ENCODE results near the gene EPB41L1.

The EPB41L1 gene

DNA sequence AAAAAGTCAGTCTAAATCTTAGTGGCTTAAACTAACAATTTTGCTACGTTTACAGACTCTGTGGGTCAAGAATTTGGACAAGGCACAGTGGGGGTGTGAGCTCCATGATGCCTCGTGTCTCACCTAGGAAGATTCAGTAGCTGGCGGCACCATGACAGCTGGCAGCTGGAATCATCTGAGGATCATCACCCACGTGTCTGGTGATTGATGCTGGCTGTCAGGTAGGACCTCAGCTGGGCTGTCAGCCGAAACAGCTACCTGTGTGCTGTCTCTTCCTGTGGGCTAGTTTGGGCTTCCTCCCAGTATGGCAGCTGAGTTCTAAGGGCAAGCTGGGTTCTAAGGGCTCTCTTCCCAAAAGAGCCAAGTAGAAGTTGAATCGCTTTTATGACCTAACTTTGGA lies 125.2 kb downstream of the EPB41L1 start:
- H3K9me3 ChIP-seq (ENCODE audit: severe bottlenecking) = no peaks in the 10 kb centered on the region
- no peaks in the 10 kb centered on the region for H3K36me3 ChIP-seq (ENCODE audit: low read depth)
- ATAC-seq (ENCODE audit: low read depth) = no peak
- DNase-seq (ENCODE audit: low spot score) = peak; percentile 69
- H3K27ac ChIP-seq (ENCODE audit: poor library complexity, severe bottlenecking) = no peak overlapping the region
- no peaks in the 10 kb centered on the region for H3K4me1 ChIP-seq (ENCODE audit: insufficient read depth, poor library complexity, severe bottlenecking)
- H3K27me3 ChIP-seq (ENCODE audit: insufficient read depth, poor library complexity, severe bottlenecking) = peaks cover 33% of the 10 kb centered on the region
- TF ChIP-seq, protein P1, sequence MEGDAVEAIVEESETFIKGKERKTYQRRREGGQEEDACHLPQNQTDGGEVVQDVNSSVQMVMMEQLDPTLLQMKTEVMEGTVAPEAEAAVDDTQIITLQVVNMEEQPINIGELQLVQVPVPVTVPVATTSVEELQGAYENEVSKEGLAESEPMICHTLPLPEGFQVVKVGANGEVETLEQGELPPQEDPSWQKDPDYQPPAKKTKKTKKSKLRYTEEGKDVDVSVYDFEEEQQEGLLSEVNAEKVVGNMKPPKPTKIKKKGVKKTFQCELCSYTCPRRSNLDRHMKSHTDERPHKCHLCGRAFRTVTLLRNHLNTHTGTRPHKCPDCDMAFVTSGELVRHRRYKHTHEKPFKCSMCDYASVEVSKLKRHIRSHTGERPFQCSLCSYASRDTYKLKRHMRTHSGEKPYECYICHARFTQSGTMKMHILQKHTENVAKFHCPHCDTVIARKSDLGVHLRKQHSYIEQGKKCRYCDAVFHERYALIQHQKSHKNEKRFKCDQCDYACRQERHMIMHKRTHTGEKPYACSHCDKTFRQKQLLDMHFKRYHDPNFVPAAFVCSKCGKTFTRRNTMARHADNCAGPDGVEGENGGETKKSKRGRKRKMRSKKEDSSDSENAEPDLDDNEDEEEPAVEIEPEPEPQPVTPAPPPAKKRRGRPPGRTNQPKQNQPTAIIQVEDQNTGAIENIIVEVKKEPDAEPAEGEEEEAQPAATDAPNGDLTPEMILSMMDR (IDR thresholded peaks at IDR 0.05; ENCODE audit: poor library complexity, severe bottlenecking) = no peak
- no peak overlapping the region for H3K4me3 ChIP-seq (ENCODE audit: severe bottlenecking)

DNA sequence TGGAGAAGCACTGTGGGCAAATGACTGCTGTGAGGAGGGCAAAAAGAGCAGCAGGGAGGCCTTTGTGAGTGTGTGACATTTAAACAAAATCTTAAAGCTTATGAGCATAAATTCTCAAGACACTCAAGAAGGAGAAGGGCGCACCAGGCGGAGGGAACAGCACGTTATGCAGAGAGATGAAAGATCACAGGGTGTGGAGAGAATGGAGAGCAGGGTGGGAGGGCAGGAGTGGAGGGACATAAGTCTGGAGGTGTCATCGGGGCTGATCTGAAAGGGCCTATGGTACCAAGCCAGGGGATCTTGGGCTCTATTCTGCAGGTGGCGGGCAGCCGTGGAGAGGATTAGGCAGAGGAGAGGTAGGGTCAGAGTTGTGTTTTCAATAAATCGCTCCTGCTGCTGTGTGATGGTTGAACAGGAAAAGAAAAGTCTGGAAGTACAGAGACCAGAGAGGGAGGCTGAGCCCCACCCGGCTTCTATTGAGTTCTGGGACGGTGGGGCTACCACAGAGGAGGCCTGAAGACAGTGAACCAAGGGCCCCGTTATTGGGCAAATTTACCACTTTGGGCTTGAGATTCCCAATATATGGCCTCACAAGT lies 127.3 kb downstream of the EPB41L1 start:
- DNase-seq (ENCODE audit: low spot score) = peak; percentile 58
- TF ChIP-seq, protein P1 (IDR thresholded peaks at IDR 0.05; ENCODE audit: poor library complexity, severe bottlenecking) = no peak
- Histone ChIP-seq H3K4me3 (ENCODE audit: severe bottlenecking) (no peak overlapping the region), H3K36me3 (ENCODE audit: low read depth) (no peaks in the 10 kb centered on the region), H3K9me3 (ENCODE audit: severe bottlenecking) (no peaks in the 10 kb centered on the region), H3K27me3 (ENCODE audit: insufficient read depth, poor library complexity, severe bottlenecking) (peaks cover 32% of the 10 kb centered on the region), H3K4me1 (ENCODE audit: insufficient read depth, poor library complexity, severe bottlenecking) (no peaks in the 10 kb centered on the region), H3K27ac (ENCODE audit: poor library complexity, severe bottlenecking) (no peak overlapping the region)
- no peak for ATAC-seq (ENCODE audit: low read depth)
